GM21717 (cell line): Measurements from ENCODE around the gene CELA1.
A peak's percentile ranks its signal among the peaks of the same experiment; 100 is the strongest.

Experiments used
- ATAC-seq: cut with Tn5 transposase; IDR thresholded peaks from one replicate; pipeline ENCODE4 v1.9.1; 2021; ENCODE audit warnings: mild to moderate bottlenecking, moderate library complexity; ENCODE audit not compliant: unreplicated experiment

CELA1 gene

DNA sequence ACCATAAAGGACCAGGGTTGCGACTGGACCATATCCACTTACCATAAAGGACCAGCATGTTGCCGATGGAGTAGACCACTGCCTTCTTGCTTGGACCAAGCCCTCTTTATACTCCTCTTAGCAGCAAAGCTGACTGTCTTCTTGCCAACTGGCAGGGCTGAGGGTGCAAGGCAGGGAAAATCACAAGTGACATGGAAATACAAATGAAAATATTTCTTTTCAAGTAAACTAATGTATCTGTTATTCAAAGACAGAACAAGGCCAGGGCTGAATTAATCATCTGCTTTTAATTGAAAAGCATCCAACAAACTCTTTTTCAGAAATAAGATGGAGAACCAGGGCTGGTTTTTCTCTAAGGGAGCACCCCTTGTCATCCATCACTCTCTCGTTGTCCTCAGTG, at the start of gene CELA1:
Gene CELA1, minus strand, starts transcription at position 99 of the 400 bp plus-strand sequence. Its CDS starts 41 bp downstream, at position 58.
- ATAC-seq = no peak

DNA sequence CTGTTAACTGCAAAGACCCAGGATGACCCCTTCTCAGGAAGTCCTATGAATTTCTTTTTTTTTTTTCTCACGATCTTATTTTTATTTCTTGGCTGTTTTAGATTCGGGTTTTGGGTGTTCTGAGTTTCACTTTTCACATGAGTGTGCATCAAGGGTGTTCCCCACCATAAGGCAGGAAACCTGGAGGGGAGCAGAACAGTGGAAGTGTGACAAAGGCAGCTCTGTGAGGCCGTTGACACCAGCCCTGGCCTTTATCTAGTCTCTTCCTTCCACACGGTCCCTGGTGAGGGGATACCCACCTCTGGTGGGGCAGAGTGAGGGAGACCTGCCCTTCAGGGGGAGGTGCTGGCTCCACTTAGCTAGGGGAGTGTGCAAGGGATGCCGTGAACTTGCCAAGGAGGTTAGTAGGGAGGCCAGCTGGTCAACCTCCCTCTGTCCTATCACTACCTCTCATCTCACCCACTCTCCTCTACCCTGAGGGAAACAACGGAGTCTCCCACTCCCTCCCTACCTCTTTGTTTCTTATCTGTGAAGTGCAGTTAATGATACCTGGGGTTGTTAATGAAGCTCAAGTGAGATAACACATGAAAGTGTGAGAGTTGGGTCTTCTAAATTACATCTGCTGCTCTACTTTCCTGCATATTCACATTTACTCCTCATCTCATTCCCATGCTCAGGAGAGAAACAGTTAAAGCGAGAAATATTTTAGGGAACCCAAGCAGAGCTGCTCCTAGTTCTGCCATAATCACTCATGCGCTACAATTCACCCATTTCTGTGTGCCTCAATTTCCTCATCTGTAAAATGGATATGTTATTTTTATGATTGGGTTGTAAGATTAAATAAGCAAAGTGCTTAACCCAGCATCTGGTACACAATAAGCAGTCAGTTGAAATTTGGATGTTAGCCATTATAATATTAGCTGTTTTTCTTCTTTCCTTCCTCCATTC, 49.1 kb upstream of the CELA1 start:
- ATAC-seq = peak; percentile 38

DNA sequence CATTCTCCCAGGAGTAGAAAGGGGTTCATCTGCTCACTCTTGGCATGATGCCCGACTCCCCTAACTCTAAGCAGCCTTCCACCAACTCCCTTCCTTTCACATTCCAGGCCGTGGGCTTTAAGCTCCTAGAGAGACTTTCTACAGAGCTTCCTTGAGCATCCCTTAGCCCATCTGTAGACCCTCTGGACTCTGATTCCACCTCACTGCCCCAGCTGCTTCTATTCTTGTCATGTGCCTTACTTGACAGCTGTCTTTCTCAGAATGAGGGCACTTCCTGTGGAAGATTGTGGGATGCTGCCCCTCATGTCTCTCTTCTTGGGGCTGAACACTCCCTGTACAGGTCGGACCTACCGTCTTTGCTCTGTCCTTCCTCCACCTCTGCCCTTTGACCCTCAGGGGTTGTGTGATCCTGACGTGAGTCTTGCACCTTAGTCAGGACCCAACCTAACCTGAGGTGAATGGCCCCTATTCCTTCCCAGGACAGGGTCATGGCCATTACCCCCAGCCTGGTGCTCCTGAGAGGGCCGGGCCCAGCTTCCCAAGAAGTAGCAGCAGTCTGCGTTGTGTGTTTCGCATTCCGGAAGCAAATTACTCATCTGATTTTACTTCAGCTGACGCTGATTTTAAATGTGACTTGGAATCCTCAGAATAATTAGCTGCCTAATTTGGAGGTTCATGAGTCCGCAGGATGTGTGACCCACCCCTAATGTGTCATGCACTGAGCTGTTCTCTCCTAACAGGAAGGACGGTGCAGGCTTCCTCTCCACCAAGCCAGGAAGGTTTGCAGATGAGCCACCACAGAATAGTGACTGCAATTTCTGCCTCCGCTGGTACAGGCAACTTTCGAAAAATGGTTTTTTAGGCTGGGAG, 47.4 kb upstream of the CELA1 start:
- ATAC-seq = no peak

DNA sequence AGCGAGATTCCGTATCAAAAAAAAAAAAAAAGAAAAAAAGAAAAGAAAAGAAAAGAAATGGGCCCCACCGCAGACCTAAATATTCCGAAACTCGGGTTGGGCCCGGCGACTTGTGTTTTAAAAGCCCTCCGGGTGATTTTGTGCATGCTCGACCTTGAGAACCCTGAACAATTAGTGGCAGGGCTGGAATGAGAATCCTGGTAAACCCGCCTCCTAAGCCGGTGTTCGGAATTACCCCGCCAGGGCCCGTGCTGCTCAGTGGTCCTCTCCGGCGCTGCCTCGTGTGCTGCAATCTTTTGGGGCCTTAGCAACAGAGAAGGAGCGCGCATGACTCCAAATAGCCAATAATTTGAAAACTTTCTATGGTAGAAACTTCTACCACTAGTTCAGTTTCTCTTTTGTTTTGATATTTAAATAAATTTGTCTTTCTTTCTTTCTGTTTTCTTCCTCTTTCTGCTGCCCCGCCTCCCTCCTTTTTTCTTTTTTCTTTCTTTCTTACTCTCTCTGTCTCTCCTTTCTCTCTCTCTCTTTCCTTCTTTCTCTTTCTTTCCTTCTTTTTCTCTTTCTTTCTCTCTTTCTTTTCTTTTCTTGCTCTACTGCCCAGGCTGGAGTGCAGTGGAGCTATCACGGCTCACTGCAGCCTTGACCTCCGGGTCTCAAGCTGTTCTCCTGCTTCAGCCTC, 46.2 kb upstream of the CELA1 start:
- no peak for ATAC-seq

DNA sequence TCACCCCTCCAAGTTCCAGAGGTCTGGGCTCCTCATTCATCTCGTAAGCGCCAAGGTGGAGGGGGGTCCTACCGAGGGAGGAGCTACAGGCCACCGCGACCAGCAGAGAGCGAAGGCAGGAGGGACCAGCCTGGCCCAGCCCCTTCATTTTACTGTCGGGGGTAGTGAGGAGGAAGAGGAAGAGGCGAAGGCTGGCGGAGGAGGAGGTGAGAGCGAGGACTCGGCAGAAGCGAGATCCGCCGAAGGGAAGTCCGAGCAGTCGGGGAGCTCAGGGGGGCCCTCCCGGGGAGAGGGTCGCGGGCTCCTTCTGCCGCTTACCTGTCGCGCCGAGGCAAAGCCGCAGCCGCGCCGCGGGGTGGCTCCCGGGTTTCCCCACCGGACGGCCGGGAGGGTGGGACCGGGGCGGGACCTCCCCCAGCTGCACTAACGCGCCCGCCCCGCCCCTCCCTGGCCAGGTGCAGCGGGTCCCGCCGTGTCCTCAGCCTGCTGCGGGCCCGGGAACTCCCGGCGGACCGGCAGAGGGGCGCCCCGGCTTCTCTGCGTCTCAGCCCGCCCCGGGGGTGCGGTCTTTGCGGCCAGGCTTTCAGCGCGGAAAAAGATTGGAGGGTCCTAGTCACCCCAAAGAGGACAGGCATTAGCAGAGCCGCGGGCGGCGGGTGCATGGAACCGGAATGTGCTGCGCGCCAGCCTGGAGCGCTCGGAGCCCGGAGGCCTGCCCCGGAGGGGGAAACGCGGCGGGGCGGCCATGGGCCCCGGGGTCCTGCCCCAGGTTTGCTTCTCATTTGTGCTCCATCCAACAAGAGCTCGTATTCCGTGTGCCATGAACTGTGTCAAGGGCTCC, 45.0 kb upstream of the CELA1 start, which contains the start of gene GALNT6:
Gene GALNT6, minus strand, starts transcription at position 124 of the 841 bp plus-strand sequence. CDS start 11,625 bp downstream, outside the sequence.
- ATAC-seq = peak; percentile 44

DNA sequence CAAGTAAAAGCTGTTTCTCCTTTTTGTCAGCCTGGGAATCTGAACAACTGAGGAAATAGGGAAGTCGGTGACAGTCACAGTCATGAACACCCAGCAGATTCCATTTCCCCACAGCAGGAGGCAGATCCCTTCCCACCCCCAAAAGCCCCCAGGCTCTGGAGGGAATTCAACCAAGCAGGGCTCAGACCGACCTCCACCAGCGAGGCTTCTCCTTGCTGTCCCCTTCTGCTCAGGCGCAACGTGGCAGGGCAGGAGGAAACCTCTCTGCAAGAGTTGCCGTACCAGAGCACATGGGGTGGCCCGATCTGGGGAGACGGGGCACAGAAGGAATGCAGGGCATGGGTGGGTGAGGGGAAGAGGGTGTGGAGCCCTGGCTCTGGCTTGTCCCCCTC, 44.4 kb upstream of the CELA1 start:
- peak; percentile 11 for ATAC-seq

DNA sequence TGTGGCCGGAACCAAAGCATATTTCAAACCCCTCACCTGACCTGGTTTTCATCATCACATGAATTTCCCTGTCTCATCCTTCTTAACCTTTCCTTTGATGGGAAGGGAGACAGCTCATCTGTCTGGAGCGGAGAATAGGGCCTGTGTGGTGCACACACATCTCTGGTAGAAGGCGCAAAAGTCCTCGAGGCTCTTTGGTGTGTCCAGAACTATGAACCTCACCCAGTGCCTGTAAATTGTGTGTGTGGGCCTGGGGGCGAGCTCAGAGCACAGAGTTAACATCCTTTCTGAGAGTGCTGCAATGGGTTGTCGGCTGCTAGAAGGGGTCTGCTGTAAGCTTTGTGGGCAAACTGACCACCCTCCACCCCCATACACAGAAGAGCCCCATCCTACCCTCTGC, 44.0 kb upstream of the CELA1 start:
- ATAC-seq = no peak

DNA sequence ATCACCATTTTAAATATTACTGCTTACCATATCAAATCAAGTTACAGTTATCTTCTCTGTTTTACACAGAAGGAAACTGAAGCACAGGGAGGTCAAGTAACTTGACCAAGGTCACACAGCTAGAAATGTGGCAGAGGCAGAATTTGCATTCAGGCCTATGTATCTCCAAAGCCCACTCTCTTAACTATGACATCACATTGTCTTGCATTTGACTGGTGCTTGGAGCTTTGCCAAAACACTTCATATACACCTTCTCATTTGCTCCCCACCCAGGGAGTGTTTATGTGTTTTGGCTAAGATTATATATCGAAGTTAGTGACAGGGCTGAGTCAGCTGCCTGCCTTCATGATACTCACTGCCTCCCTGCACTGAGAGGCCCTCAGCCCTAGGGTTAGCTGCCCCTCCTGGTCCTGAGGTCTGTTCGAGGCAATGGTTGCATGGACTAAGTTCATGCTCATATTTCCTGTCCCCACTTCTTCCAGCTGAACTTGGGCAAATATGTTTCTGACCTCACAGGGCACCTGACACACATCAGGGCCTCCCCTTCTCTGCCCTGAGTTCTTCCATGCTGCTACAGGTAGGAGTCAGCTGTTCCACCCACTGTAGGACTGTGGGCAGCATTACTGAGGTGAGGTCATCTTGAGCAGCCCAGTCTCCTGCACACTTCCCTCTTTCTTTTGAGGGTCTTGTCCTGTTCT, 43.0 kb upstream of the CELA1 start:
- ATAC-seq = no peak

DNA sequence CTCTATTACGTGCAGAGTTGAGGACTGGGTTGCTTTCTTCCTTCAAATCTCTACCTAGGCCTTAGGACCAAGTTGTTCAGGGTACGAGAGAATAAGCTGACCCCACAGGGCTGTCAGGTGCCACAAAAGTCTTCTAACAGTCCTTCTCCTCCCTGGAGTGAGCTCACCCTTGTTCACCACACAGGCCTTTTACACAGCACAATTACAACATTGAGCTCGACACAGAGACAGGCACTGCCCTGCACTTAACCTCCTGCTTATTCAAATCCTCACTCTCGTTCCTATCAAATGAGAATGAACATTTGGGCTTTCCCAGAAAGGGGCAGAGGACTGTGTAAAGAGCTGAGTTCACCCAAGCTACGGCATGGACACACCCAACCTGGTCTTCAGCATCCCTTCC, 42.4 kb upstream of the CELA1 start:
- ATAC-seq = no peak

DNA sequence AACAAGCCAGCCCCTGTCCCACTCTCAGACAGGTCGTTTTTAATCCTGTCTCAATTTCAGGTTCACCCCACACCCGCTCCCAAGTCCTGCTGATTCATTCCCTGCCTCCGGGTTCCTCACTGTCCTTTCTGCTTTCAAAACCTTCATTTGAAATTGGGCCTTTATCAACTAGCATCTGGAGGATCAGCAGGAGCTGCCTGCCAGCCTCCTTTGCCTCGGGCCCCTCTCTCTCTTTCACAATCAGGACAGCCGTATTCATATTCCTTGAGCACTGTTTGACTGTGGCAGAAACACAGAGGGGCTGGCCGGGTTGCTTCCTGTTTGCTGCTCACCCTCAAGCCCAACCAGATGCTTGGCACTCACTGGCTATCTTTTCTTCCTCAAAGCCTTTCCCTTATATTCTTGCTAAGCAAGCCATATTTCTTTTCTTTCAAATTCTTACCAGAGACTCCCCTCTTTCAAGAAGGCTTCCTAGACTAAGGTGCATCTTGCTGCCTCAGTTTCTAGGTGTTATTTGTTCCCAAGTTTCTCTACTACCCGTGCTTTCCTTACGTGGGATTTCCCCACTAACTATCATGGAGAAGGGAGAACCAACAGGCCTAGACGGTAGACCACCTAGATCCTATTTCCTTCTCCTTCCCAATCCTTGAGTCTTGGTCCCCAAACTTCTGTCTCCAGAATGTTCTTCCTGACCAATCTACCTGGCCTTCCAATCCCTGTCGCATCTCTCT, 41.8 kb upstream of the CELA1 start:
- no peak for ATAC-seq

DNA sequence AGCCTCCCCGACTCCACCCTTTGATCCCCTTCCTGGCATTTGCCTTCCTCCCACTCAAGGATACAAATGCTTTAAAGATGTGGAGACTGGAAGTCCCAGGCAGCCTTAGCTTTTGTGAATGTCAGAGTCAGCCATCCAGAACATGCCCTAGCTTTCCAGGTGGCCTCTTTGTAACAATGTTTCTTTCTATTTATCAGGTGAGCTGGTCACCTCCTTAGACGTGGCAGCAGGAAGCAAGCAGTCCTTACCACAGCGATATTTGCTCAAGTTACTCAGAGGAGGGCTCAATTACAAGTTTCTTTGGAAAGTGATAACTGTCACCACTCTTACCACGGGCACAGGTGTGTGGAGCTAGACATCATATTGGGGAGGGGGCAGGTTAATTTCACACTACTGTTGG, 39.9 kb upstream of the CELA1 start:
- no peak for ATAC-seq

DNA sequence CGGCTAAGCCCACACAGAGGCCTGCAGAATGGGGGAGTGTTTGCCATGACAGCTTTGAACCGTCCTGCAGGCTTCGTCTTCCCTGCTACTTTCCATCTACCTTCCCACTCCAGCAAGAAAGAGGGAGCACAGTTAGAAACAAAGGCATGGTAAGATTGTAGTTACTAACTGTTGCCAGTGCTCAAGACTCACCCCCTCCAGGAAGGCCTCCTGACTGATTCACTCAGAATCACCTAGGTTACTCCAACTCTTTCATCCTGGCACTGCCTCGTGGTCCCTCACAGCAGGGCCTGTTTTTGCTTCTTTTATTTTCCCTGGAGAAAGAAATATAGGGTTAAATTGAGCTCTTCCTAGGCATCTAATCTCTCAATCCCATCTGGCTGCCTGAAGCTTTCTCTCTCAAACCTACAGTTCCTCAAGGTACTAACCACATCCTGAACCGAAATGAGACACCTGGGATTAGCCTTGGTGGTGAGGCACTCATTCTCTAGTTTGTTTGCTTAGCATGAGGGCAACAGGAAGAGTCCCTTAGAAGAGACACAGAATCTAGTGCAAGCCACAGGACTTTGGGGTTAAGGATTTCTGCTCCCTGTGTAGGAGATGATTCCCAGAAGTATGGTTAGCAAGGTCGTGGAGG, 36.9 kb upstream of the CELA1 start:
- no peak for ATAC-seq

DNA sequence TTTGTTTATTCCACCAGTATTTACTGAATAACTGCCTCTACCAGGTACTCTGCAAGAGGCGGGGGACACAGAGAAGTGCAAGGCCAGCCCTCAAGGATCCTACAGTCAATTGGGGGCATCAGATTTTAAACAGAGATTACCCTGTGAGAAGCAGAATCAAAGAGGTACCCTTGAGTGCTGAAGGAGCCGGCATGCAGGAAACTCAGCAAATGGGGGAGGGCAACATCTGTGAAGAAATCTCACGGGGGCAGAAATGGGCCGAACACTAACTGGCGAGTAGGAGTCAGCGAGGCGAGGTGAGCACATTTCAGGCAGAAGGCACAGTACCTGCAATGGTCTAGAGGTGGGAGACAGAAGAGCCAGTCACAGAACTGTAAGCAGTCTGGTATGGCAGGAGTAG, 35.7 kb upstream of the CELA1 start:
- no peak for ATAC-seq

DNA sequence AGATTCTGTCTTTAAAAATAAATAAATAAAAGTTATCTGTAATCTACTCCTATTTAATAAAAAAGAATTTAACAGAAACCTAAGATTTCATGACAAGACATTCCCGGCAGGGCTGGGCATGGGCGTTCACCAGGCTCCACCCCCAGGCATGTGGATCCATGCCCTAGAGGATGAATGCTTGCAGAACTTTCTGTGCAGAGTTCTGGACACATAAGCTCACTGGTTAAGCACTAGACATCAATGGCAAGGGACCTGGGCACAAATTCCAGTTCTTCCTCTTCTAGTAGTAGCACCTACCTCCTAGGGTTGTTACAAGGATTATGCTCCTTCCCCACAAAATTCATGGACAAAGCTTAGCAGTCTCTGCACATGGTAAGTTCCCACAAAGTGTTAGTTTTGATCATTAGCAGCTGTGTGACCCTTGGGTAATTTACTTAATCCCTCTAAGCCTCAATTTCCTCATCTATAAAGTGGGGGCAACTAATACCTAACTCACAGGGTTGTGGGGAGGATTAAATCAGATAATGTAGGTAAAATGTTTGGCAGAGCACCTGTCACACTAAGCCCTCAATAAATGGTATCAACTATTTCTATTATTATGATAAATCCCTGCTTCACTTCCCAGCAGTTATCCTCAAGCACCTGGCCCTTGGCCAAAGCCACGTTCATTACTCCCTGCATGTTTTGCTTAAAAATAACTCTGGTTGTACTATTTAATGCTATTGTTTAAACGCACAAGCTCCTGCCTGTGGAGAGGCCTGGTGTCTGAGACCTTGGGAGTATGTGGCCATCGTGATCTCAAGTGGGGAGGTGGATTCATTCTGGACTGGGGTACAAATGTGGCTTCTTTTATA, 35.0 kb upstream of the CELA1 start:
- no peak for ATAC-seq

DNA sequence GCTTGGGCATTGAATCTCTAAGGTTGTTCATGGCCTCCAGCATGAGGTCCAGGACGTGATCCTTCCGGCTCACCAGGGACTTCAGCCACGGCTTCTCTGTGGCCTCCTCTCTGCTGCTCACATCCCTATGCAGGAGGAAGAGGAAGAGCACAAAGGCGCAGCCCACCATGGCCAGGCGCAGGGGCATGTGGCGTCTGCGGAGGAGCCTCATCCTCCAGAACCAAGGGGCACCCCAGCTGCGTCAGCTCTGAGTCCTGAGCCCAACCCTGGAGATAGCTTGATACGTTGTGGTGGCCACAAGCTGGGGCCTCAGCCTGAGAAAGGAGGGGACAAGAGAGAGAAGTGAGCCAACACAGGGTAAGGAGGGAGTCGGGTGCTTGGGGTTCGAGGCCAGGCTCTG, 33.1 kb upstream of the CELA1 start:
- no peak for ATAC-seq

DNA sequence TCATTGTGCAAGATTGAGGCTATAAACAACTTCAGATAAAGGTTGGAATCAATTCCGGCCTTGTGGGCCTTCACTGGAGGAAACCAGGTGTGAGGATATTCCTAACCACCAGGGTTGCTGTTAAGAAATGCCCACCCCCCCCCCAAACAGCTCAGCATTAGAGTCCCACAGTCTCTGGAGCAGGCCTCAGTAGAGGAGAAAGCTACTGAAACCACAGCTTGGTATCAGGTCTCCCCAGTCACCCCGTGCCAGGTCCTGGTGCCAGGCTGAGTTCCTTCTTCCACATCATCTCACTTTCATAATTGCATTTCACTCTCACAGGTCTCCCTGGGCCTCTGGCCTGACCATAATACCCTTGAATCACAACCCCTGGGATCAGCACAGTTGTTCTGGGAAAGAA, 32.3 kb upstream of the CELA1 start:
- ATAC-seq = no peak
